SJSA1 (cell line): ENCODE measurements around the gene CAMK2D. TPM values are rescaled to one million over a fixed set of nuclear protein-coding genes. Genes with fewer than 3 reads are reported as not detected.
"Not testable (repeated sequence)": the region's sequence is repeated elsewhere in the genome, so short reads cannot be mapped to it uniquely, and the experiment has no call there.

Source experiments
- DNase-seq, 2 experiments: peaks; one replicate each; pipeline ENCODE4 v3.0.0-alpha.2; 2015 to 2020; ENCODE audit warnings: low spot score in 2 of 2, low read depth in 1 of 2
- H3K27ac ChIP-seq: fragments of 250-450 bp; sonication (Bioruptor Pico); 2 replicates; pipeline ENCODE4 v1.5.1; 2020; ENCODE audit warnings: mild to moderate bottlenecking, moderate library complexity
- H3K27me3 ChIP-seq: fragments of 250-450 bp; sonication (Bioruptor Pico); replicated peaks from 2 replicates; pipeline ENCODE4 v1.5.1; 2020; ENCODE audit warnings: mild to moderate bottlenecking, moderate library complexity
- H3K36me3 ChIP-seq: fragments of 250-450 bp; sonication (Bioruptor Pico); 2 replicates; pipeline ENCODE4 v1.5.1; 2020; ENCODE audit warnings: mild to moderate bottlenecking
- H3K4me1 ChIP-seq: fragments of 250-450 bp; sonication (Bioruptor Pico); replicated peaks from 2 replicates; pipeline ENCODE4 v1.6.1; 2021; ENCODE audit warnings: mild to moderate bottlenecking
- H3K4me3 ChIP-seq: fragments of 250-450 bp; sonication (Bioruptor Pico); 2 replicates; pipeline ENCODE4 v1.5.1; 2020; ENCODE audit warnings: mild to moderate bottlenecking
- H3K9me3 ChIP-seq: fragments of 250-450 bp; sonication (Bioruptor Pico); replicated peaks from 2 replicates; pipeline ENCODE4 v1.5.1; 2020; ENCODE audit warnings: mild to moderate bottlenecking
- total RNA-seq: library from RNA; depleted of rRNA; stranded (reverse); fragments of >200 nt; shearing (Covaris generic); gene quantifications from 2 replicates; pipeline ENCODE4 v1.2.3, GENCODE V29; 2014

Gene CAMK2D
- total RNA-seq, 1 experiment from 2014 or later, result 42.7 TPM

GRCh38 chr4:113700602-113701150, 60.9 kb downstream of the CAMK2D start:
- DNase-seq, result peak; percentile 45 to 49
- no peaks in the 10 kb centered on the region for H3K27me3 ChIP-seq
- peaks cover 31% of the 10 kb centered on the region for H3K4me1 ChIP-seq
- H3K4me3 ChIP-seq, result no peak overlapping the region
- peak overlapping the region; percentile 40 for H3K27ac ChIP-seq
- no peaks in the 10 kb centered on the region for H3K9me3 ChIP-seq
- H3K36me3 ChIP-seq, result peaks cover 4% of the 10 kb centered on the region; the same call in 1 of the 2 replicates

GRCh38 chr4:113699772-113700171, 61.8 kb downstream of the CAMK2D start:
- H3K4me1 ChIP-seq, result peaks cover 31% of the 10 kb centered on the region
- no peak overlapping the region for H3K4me3 ChIP-seq
- no peaks in the 10 kb centered on the region for H3K27me3 ChIP-seq
- H3K9me3 ChIP-seq, result no peaks in the 10 kb centered on the region
- DNase-seq, result peak in 1 of 2 experiments; percentile 40
- H3K27ac ChIP-seq, result peak overlapping the region; percentile 40
- peaks cover 4% of the 10 kb centered on the region; the same call in 1 of the 2 replicates for H3K36me3 ChIP-seq

- Histone ChIP-seq H3K9me3 (no peaks in the 10 kb centered on the region), H3K4me3 (no peak overlapping the region), H3K36me3 (peaks cover 4% of the 10 kb centered on the region; the same call in 1 of the 2 replicates), H3K27ac (no peak overlapping the region), H3K4me1 (peaks cover 31% of the 10 kb centered on the region), H3K27me3 (no peaks in the 10 kb centered on the region)
- no peak for DNase-seq
Measured at GRCh38 chr4:113697429-113697828, 64.1 kb downstream of the CAMK2D start.

- Histone ChIP-seq H3K4me1 (peaks cover 17% of the 10 kb centered on the region), H3K27ac (no peak overlapping the region), H3K27me3 (no peaks in the 10 kb centered on the region), H3K9me3 (no peaks in the 10 kb centered on the region), H3K4me3 (no peak overlapping the region), H3K36me3 (peaks cover 4% of the 10 kb centered on the region; the same call in 1 of the 2 replicates)
- no peak for DNase-seq
Measured at GRCh38 chr4:113695328-113696169, 66.0 kb downstream of the CAMK2D start.

- Histone ChIP-seq H3K4me1 (peaks cover 4% of the 10 kb centered on the region), H3K4me3 (no peak overlapping the region), H3K9me3 (no peaks in the 10 kb centered on the region), H3K27ac (no peak overlapping the region), H3K27me3 (no peaks in the 10 kb centered on the region), H3K36me3 (peaks cover 4% of the 10 kb centered on the region; the same call in 1 of the 2 replicates)
- no peak for DNase-seq
Measured at GRCh38 chr4:113694008-113694407, 67.5 kb downstream of the CAMK2D start.

GRCh38 chr4:113692809-113693411, 68.6 kb downstream of the CAMK2D start:
- Histone ChIP-seq H3K4me1 (no peaks in the 10 kb centered on the region), H3K36me3 (peaks cover 4% of the 10 kb centered on the region; the same call in 1 of the 2 replicates), H3K27ac (no peak overlapping the region), H3K27me3 (no peaks in the 10 kb centered on the region), H3K4me3 (no peak overlapping the region), H3K9me3 (no peaks in the 10 kb centered on the region)
- no peak for DNase-seq

- H3K27ac ChIP-seq, result no peak overlapping the region
- no peak overlapping the region for H3K4me3 ChIP-seq
- no peaks in the 10 kb centered on the region for H3K36me3 ChIP-seq
- H3K9me3 ChIP-seq, result no peaks in the 10 kb centered on the region
- DNase-seq, result no peak
- H3K27me3 ChIP-seq, result no peaks in the 10 kb centered on the region
- no peaks in the 10 kb centered on the region for H3K4me1 ChIP-seq
Measured at GRCh38 chr4:113691676-113692075, 69.9 kb downstream of the CAMK2D start.

- peaks cover 6% of the 10 kb centered on the region for H3K4me1 ChIP-seq
- no peak overlapping the region for H3K27ac ChIP-seq
- no peaks in the 10 kb centered on the region for H3K27me3 ChIP-seq
- H3K4me3 ChIP-seq, result no peak overlapping the region
- no peaks in the 10 kb centered on the region for H3K36me3 ChIP-seq
- no peaks in the 10 kb centered on the region for H3K9me3 ChIP-seq
- no peak for DNase-seq
Measured at GRCh38 chr4:113689394-113689793, 72.1 kb downstream of the CAMK2D start.

GRCh38 chr4:113687067-113687718, 74.3 kb downstream of the CAMK2D start:
- Histone ChIP-seq H3K27me3 (no peaks in the 10 kb centered on the region), H3K4me3 (no peak overlapping the region), H3K4me1 (peaks cover 7% of the 10 kb centered on the region), H3K36me3 (no peaks in the 10 kb centered on the region), H3K9me3 (no peaks in the 10 kb centered on the region), H3K27ac (no peak overlapping the region)
- no peak for DNase-seq

GRCh38 chr4:113685157-113685556, 76.4 kb downstream of the CAMK2D start:
- H3K4me3 ChIP-seq, DNase-seq, H3K9me3 ChIP-seq, H3K36me3 ChIP-seq, H3K27me3 ChIP-seq, H3K27ac ChIP-seq, H3K4me1 ChIP-seq: not testable (repeated sequence)

- Histone ChIP-seq H3K4me3 (no peak overlapping the region), H3K4me1 (peaks cover 7% of the 10 kb centered on the region), H3K27ac (no peak overlapping the region), H3K27me3 (no peaks in the 10 kb centered on the region), H3K9me3 (no peaks in the 10 kb centered on the region), H3K36me3 (no peaks in the 10 kb centered on the region)
- peak; percentile 54 to 55 for DNase-seq
Measured at GRCh38 chr4:113684534-113685091, 76.9 kb downstream of the CAMK2D start.

- Histone ChIP-seq H3K36me3 (no peaks in the 10 kb centered on the region), H3K4me1 (peaks cover 7% of the 10 kb centered on the region), H3K27me3 (no peaks in the 10 kb centered on the region), H3K9me3 (no peaks in the 10 kb centered on the region), H3K27ac (no peak overlapping the region), H3K4me3 (no peak overlapping the region)
- no peak for DNase-seq
Measured at GRCh38 chr4:113682730-113683537, 78.6 kb downstream of the CAMK2D start.

- no peak for DNase-seq
- H3K27me3 ChIP-seq, result no peaks in the 10 kb centered on the region
- no peaks in the 10 kb centered on the region for H3K4me1 ChIP-seq
- H3K27ac ChIP-seq, result no peak overlapping the region
- H3K4me3 ChIP-seq, result no peak overlapping the region
- no peaks in the 10 kb centered on the region; the same call in 1 of the 2 replicates for H3K36me3 ChIP-seq
- no peaks in the 10 kb centered on the region for H3K9me3 ChIP-seq
Measured at GRCh38 chr4:113678641-113679040, 82.9 kb downstream of the CAMK2D start.
